A549 (cell line): ENCODE measurements around the gene TPCN1. TPM values are rescaled to one million over a fixed set of nuclear protein-coding genes. Genes with fewer than 3 reads are reported as not detected.

Experiments
- ATAC-seq, 2 experiments: fragments of 200-7000 bp in 1 of 2; fragments of >200 bp in 1 of 2; cut with Nextera tagmentation in 1 of 2; cut with Tn5 transposase in 1 of 2; 3 replicates each; pipeline versions ENCODE4 v1.8.0 to v1.9.1; 2018 to 2020; ENCODE audit warnings: mild to moderate bottlenecking in 1 of 2, moderate library complexity in 1 of 2
- CTCF ChIA-PET: fragments of 300-600 bp; sonication (Branson Sonifier 250); formaldehyde crosslinking; extraction: SDS; loops from one replicate; lab custom pipeline; 2021; ENCODE audit warnings: antibody characterized with exemption, inconsistent platforms; lab: Yijun Ruan, JAX
- POLR2A ChIA-PET: fragments of 350-600 bp; formaldehyde crosslinking; extraction: SDS; loops from one replicate; lab custom pipeline; 2021; ENCODE audit warnings: antibody characterized with exemption, inconsistent platforms; lab: Yijun Ruan, JAX
- DNase-seq, 2 experiments: peaks; one replicate each; pipeline versions ENCODE4 v3.0.0 to v3.0.0-alpha.2; 2011 to 2016; ENCODE audit warnings: low read depth in 1 of 2, low spot score in 1 of 2
- FAIRE-seq: peaks from 2 replicates; lab custom pipeline; 2011; peaks lifted over from hg19 to GRCh38; lab: Jason Lieb, UNC
- H3K27ac ChIP-seq, 2 experiments: fragments of >200 bp; sonication (Bioruptor Twin); formaldehyde crosslinking; 3 replicates each; pipeline ENCODE4 v1.5.1; 2016 to 2017
- H3K4me1 ChIP-seq: fragments of >200 bp; sonication (Bioruptor Twin); formaldehyde crosslinking; 3 replicates; pipeline ENCODE4 v1.6.1; 2016
- H3K4me2 ChIP-seq: fragments of >200 bp; sonication (Bioruptor Twin); formaldehyde crosslinking; 3 replicates; pipeline ENCODE4 v1.6.1; 2016
- H3K4me3 ChIP-seq: fragments of >200 bp; sonication (Bioruptor Twin); formaldehyde crosslinking; 3 replicates; pipeline ENCODE4 v1.5.1; 2016
- H3K9me3 ChIP-seq: fragments of >200 bp; sonication (Bioruptor Twin); formaldehyde crosslinking; 3 replicates; pipeline ENCODE4 v1.6.1; 2016
- BHLHE40 ChIP-seq: IDR thresholded peaks from 2 replicates; pipeline ENCODE4 v1.6.1; 2012; ENCODE audit warnings: low read depth, low read length, inconsistent platforms
- CBX2 ChIP-seq: fragments of 200-600 bp; sonication (generic); IDR thresholded peaks from 2 replicates; pipeline ENCODE4 v1.6.1; 2016; ENCODE audit warnings: low read depth, mild to moderate bottlenecking, borderline replicate concordance
- CBX8 ChIP-seq: fragments of 200-600 bp; sonication (generic); IDR thresholded peaks from 2 replicates; pipeline ENCODE4 v1.6.1; 2016
- CEBPB ChIP-seq, 2 experiments: fragments of >200 bp in 1 of 2; sonication (Bioruptor Twin) in 1 of 2; formaldehyde crosslinking in 1 of 2; IDR thresholded peaks; 2 replicates each; pipeline ENCODE4 v1.6.1; 2012 to 2016
- CHD4 ChIP-seq: fragments of 200-600 bp; sonication (generic); IDR thresholded peaks from 2 replicates; pipeline ENCODE4 v1.6.1; 2016; ENCODE audit warnings: antibody characterized with exemption, mild to moderate bottlenecking, borderline replicate concordance
- ELK1 ChIP-seq: fragments of 150-350 bp; IDR thresholded peaks from 2 replicates; pipeline ENCODE4 v1.6.1; 2014; ENCODE audit warnings: low read depth, mild to moderate bottlenecking, low read length
- EP300 ChIP-seq, 2 experiments: fragments of >200 bp; sonication (Bioruptor Twin); formaldehyde crosslinking; IDR thresholded peaks; 2 replicates in 1 of 2; 3 replicates in 1 of 2; pipeline ENCODE4 v1.6.1; 2016 to 2017
- FOXS1 ChIP-seq: fragments of 250-450 bp; sonication (Bioruptor Pico); IDR thresholded peaks from 2 replicates; pipeline ENCODE4 v1.5.0; 2020; ENCODE audit warnings: mild to moderate bottlenecking, moderate library complexity
- HDAC2 ChIP-seq: fragments of 200-600 bp; sonication (generic); IDR thresholded peaks from 2 replicates; pipeline ENCODE4 v1.6.1; 2016
- HOXA7 ChIP-seq: fragments of 250-450 bp; sonication (Bioruptor Pico); IDR thresholded peaks from 2 replicates; pipeline ENCODE4 v1.5.0; 2020; ENCODE audit warnings: mild to moderate bottlenecking, moderate library complexity
- HOXB13 ChIP-seq: fragments of 250-450 bp; sonication (Bioruptor Pico); IDR thresholded peaks from 2 replicates; pipeline ENCODE4 v1.5.0; 2020; ENCODE audit warnings: low read depth, mild to moderate bottlenecking, moderate library complexity
- JUN ChIP-seq, 2 experiments: fragments of >200 bp; sonication (Bioruptor Twin); formaldehyde crosslinking; IDR thresholded peaks; 2 replicates in 1 of 2; 3 replicates in 1 of 2; pipeline ENCODE4 v1.6.1; 2016 to 2017
- KDM1A ChIP-seq: fragments of 200-600 bp; sonication (generic); IDR thresholded peaks from 2 replicates; pipeline ENCODE4 v1.6.1; 2016; ENCODE audit warnings: low read depth, mild to moderate bottlenecking
- KDM5A ChIP-seq: fragments of 200-600 bp; sonication (generic); IDR thresholded peaks from 2 replicates; pipeline ENCODE4 v1.6.1; 2016; ENCODE audit warnings: antibody characterized with exemption, mild to moderate bottlenecking
- MAFK ChIP-seq: fragments of 450-650 bp; IDR thresholded peaks from 2 replicates; pipeline ENCODE4 v1.6.1; 2014; ENCODE audit not compliant: partially characterized antibody
- MAX ChIP-seq: IDR thresholded peaks from 2 replicates; pipeline ENCODE4 v1.6.1; 2012
- MYC ChIP-seq: IDR thresholded peaks from 2 replicates; pipeline ENCODE4 v1.6.1; 2012; ENCODE audit warnings: mild to moderate bottlenecking, inconsistent platforms, low read length, improper control_type of control experiment, borderline replicate concordance
- NR3C1 ChIP-seq: fragments of >200 bp; sonication (Bioruptor Twin); formaldehyde crosslinking; IDR thresholded peaks from 3 replicates; pipeline ENCODE4 v1.6.1; 2017
- POLR2AphosphoS2 ChIP-seq: conservative IDR thresholded peaks from 2 replicates; pipeline ENCODE4 v1.6.1; 2012; ENCODE audit warnings: low read length, improper control_type of control experiment, inconsistent platforms
- RAD21 ChIP-seq, 2 experiments: fragments of >200 bp in 1 of 2; sonication (Bioruptor Twin) in 1 of 2; formaldehyde crosslinking in 1 of 2; IDR thresholded peaks in 1 of 2; conservative IDR thresholded peaks in 1 of 2; 2 replicates in 1 of 2; 3 replicates in 1 of 2; pipeline ENCODE4 v1.6.1; 2012 to 2018; ENCODE audit warnings: inconsistent platforms in 1 of 2
- RCOR1 ChIP-seq: fragments of 150-350 bp; IDR thresholded peaks from 2 replicates; pipeline ENCODE4 v1.6.1; 2014; ENCODE audit warnings: antibody characterized with exemption, low read length, low read depth
- SMC3 ChIP-seq: fragments of >200 bp; sonication (Bioruptor Twin); formaldehyde crosslinking; IDR thresholded peaks from 3 replicates; pipeline ENCODE4 v1.6.1; 2018; ENCODE audit warnings: inconsistent platforms
- SREBF2 ChIP-seq: fragments of 450-650 bp; IDR thresholded peaks from 2 replicates; pipeline ENCODE4 v1.6.1; 2014; ENCODE audit warnings: mild to moderate bottlenecking, moderate library complexity
- TFCP2L1 ChIP-seq: fragments of 250-450 bp; sonication (Bioruptor Pico); IDR thresholded peaks from 2 replicates; pipeline ENCODE4 v1.5.0; 2021; ENCODE audit warnings: mild to moderate bottlenecking
- TP53 ChIP-seq: fragments of 250-450 bp; sonication (Bioruptor Pico); IDR thresholded peaks from 2 replicates; pipeline ENCODE4 v1.5.0; 2021; ENCODE audit warnings: mild to moderate bottlenecking, moderate library complexity
- USF2 ChIP-seq: fragments of 450-650 bp; IDR thresholded peaks from 2 replicates; pipeline ENCODE4 v1.6.1; 2014; ENCODE audit warnings: antibody characterized with exemption
- ZC3H11A ChIP-seq: fragments of 450-650 bp; IDR thresholded peaks from 2 replicates; pipeline ENCODE4 v1.6.1; 2014; ENCODE audit warnings: antibody characterized with exemption, mild to moderate bottlenecking
- ZFP36 ChIP-seq: fragments of 450-650 bp; IDR thresholded peaks from 2 replicates; pipeline ENCODE4 v1.6.1; 2014; ENCODE audit warnings: borderline replicate concordance; ENCODE audit not compliant: partially characterized antibody
- ZSCAN20 ChIP-seq: fragments of 250-450 bp; sonication (Bioruptor Pico); IDR thresholded peaks from 2 replicates; pipeline ENCODE4 v1.8.0; 2022; ENCODE audit warnings: mild to moderate bottlenecking, moderate library complexity
- WGBS: methylation state at CpG from one replicate; pipeline ENCODE4 v1.1.6; 2017; ENCODE audit errors: missing lambda C conversion rate; 5-methylcytosine and 5-hydroxymethylcytosine counted together
- polyA plus RNA-seq, 4 experiments: library from polyadenylated mRNA; depleted of rRNA in 3 of 4; stranded (reverse); fragments of >200 nt; fragmentation: RNase III in 1 of 4; extraction: RNeasy Plus Mini Kit Qiagen cat#74134 plus additional on column Dnase treatment in 1 of 4; gene quantifications; 2 replicates in 3 of 4; 3 replicates in 1 of 4; pipeline ENCODE4 v1.2.3, GENCODE V29; 2011 to 2017

Gene TPCN1
- polyA plus RNA-seq, 2 of the 4 experiments (the other 2 are of a cell fraction): 21.9 to 24.1 TPM

GRCh38 chr12:113302886-113303640 is 81.8 kb downstream of the TPCN1 start (continued):
- TF ChIP-seq USF2: no peak
- no peak for TF ChIP-seq SMC3
- no peak for TF ChIP-seq TP53 (CRISPR knock-in tag)
- no peak for TF ChIP-seq JUN (IDR thresholded peaks at IDR 0.05)
- TF ChIP-seq KDM5A: no peak
- TF ChIP-seq POLR2AphosphoS2: no peak
- no peak for TF ChIP-seq CEBPB (IDR thresholded peaks at IDR 0.05)
- no peak for TF ChIP-seq RAD21 (conservative IDR thresholded peaks at IDR 0.05 in 1 of 2, IDR thresholded peaks at IDR 0.05 in 1 of 2)
- TF ChIP-seq, all 56 proteins: peak for 0

GRCh38 chr12:113305281-113305856 is 84.1 kb downstream of the TPCN1 start:
- Histone ChIP-seq H3K9me3 (no peaks in the 10 kb centered on the region), H3K4me1 (peaks cover 2% of the 10 kb centered on the region; the same call in 2 of the 3 replicates), H3K4me3 (no peak overlapping the region), H3K27ac (no peak overlapping the region), H3K4me2 (no peak overlapping the region)
- no peak for TF ChIP-seq HOXB13
- no peak for TF ChIP-seq MYC
- TF ChIP-seq HOXA7 (CRISPR knock-in tag): no peak
- TF ChIP-seq ELK1: no peak
- no peak for TF ChIP-seq TFCP2L1 (CRISPR knock-in tag)
- TF ChIP-seq CHD4: no peak
- TF ChIP-seq ZSCAN20 (CRISPR knock-in tag): no peak
- TF ChIP-seq RAD21 (conservative IDR thresholded peaks at IDR 0.05 in 1 of 2, IDR thresholded peaks at IDR 0.05 in 1 of 2): no peak
- ChIA-PET POLR2A (no interaction called here), CTCF (interaction anchor here (0.6 kb wide), 1 partner anchor 157 kb away, joined by 4 read pairs; no protein-coding TSS in a partner anchor)
- no peak for FAIRE-seq
- no peak for DNase-seq
- WGBS: 88% methylated on average over 11 of the region's 11 CpGs
- ATAC-seq: no peak

GRCh38 chr12:113306382-113306781 is 85.1 kb downstream of the TPCN1 start:
- Histone ChIP-seq H3K27ac (no peak overlapping the region), H3K4me2 (no peak overlapping the region), H3K9me3 (no peaks in the 10 kb centered on the region), H3K4me1 (no peaks in the 10 kb centered on the region), H3K4me3 (no peak overlapping the region)
- ChIA-PET POLR2A (no interaction called here), CTCF (interaction anchor here (1.2 to 2.1 kb wide), 2 partner anchors 11 to 119 kb away, joined by 4 to 9 read pairs; no protein-coding TSS in a partner anchor)
- DNase-seq (no peak), ATAC-seq (no peak), FAIRE-seq (no peak)
- no peak for TF ChIP-seq HDAC2
- TF ChIP-seq TFCP2L1 (CRISPR knock-in tag): no peak
- TF ChIP-seq EP300 (IDR thresholded peaks at IDR 0.05): no peak
- TF ChIP-seq ZFP36: no peak
- TF ChIP-seq NR3C1: no peak
- TF ChIP-seq FOXS1 (CRISPR knock-in tag): no peak
- TF ChIP-seq SREBF2: no peak
- no peak for TF ChIP-seq BHLHE40
- no peak for TF ChIP-seq CHD4
- no peak for TF ChIP-seq CBX8
- no peak for TF ChIP-seq CBX2
- TF ChIP-seq RCOR1: no peak
- TF ChIP-seq MAFK: no peak
- no peak for TF ChIP-seq MAX
- no peak for TF ChIP-seq KDM1A
- no peak for TF ChIP-seq ZC3H11A
- 84% methylated on average over 11 of the region's 11 CpGs for WGBS
